HepG2 (cell line): ENCODE data around the gene EZH1. TPM values are rescaled to one million over a fixed set of nuclear protein-coding genes. Genes with fewer than 3 reads are reported as not detected.

Source experiments
- ATF7 ChIP-seq, 2 experiments: fragments of 450-650 bp in 1 of 2; sonication (generic) in 1 of 2; formaldehyde crosslinking in 1 of 2; IDR thresholded peaks; 2 replicates each; pipeline versions ENCODE4 v1.4.0 to v1.6.1; 2016 to 2020; ENCODE audit warnings: antibody characterized with exemption in 1 of 2, mild to moderate bottlenecking in 1 of 2, missing genetic modification reagents in 1 of 2
- ELF1 ChIP-seq: sonication (generic); formaldehyde crosslinking; IDR thresholded peaks from 2 replicates; pipeline ENCODE4 v1.4.0; 2020; ENCODE audit warnings: missing genetic modification reagents
- KAT2B ChIP-seq: fragments of 150-350 bp; IDR thresholded peaks from 2 replicates; pipeline ENCODE4 v1.6.1; 2014; ENCODE audit warnings: low read depth, low read length, borderline replicate concordance
- MIER3 ChIP-seq: IDR thresholded peaks from 2 replicates; pipeline ENCODE4 v1.6.1; 2016; ENCODE audit warnings: missing compliant biosample characterization, borderline replicate concordance
- ONECUT2 ChIP-seq: sonication (generic); formaldehyde crosslinking; IDR thresholded peaks from 2 replicates; pipeline ENCODE4 v1.4.0; 2020; ENCODE audit warnings: missing genetic modification reagents
- PAX8 ChIP-seq: sonication (generic); formaldehyde crosslinking; IDR thresholded peaks from 2 replicates; pipeline ENCODE4 v1.8.0; 2022; ENCODE audit warnings: mild to moderate bottlenecking, missing genetic modification reagents, borderline replicate concordance
- REPIN1 ChIP-seq: sonication (generic); formaldehyde crosslinking; IDR thresholded peaks from 2 replicates; pipeline ENCODE4 v1.8.0; 2022; ENCODE audit warnings: missing genetic modification reagents, low read depth, mild to moderate bottlenecking, borderline replicate concordance
- RFXANK ChIP-seq: IDR thresholded peaks from 2 replicates; pipeline ENCODE4 v1.6.1; 2016
- SNAPC4 ChIP-seq: sonication (generic); formaldehyde crosslinking; IDR thresholded peaks from 2 replicates; pipeline ENCODE4 v1.4.0; 2020; ENCODE audit warnings: mild to moderate bottlenecking, missing genetic modification reagents
- TERF1 ChIP-seq: sonication (generic); formaldehyde crosslinking; IDR thresholded peaks from 2 replicates; pipeline ENCODE4 v1.8.0; 2022; ENCODE audit warnings: mild to moderate bottlenecking, missing genetic modification reagents, moderate library complexity
- TFDP1 ChIP-seq: IDR thresholded peaks from 2 replicates; pipeline ENCODE4 v1.6.1; 2016; ENCODE audit warnings: missing compliant biosample characterization, missing genetic modification reagents, borderline replicate concordance
- ZBTB39 ChIP-seq: sonication (generic); formaldehyde crosslinking; IDR thresholded peaks from 2 replicates; pipeline ENCODE4 v1.5.0; 2020; ENCODE audit warnings: missing genetic modification reagents
- ZFP82 ChIP-seq: sonication (generic); formaldehyde crosslinking; IDR thresholded peaks from 2 replicates; pipeline ENCODE4 v1.5.1; 2020; ENCODE audit warnings: mild to moderate bottlenecking, missing genetic modification reagents, borderline replicate concordance
- ZNF317 ChIP-seq: sonication (generic); formaldehyde crosslinking; IDR thresholded peaks from 2 replicates; pipeline ENCODE4 v1.5.0; 2020; ENCODE audit warnings: mild to moderate bottlenecking, missing genetic modification reagents
- ZNF350 ChIP-seq: sonication (generic); formaldehyde crosslinking; IDR thresholded peaks from 2 replicates; pipeline ENCODE4 v1.4.0; 2020; ENCODE audit warnings: mild to moderate bottlenecking, low read depth, missing genetic modification reagents, borderline replicate concordance
- ZNF468 ChIP-seq: sonication (generic); formaldehyde crosslinking; IDR thresholded peaks from 2 replicates; pipeline ENCODE4 v1.8.0; 2022; ENCODE audit warnings: mild to moderate bottlenecking, moderate library complexity, missing genetic modification reagents
- ZNF619 ChIP-seq: sonication (generic); formaldehyde crosslinking; IDR thresholded peaks from 2 replicates; pipeline ENCODE4 v1.4.0; 2020; ENCODE audit warnings: mild to moderate bottlenecking, missing genetic modification reagents
- polyA plus RNA-seq, 8 experiments: library from polyadenylated mRNA; depleted of rRNA in 3 of 8; stranded (reverse) in 7 of 8; unstranded in 1 of 8; fragments of >200 nt; fragmentation: Illumina TruSeq in 4 of 8; extraction: Trizol in 4 of 8; gene quantifications; 2 replicates each; pipeline versions ENCODE4 v1.2.1 to v1.2.3, GENCODE V29; 2011 to 2016; ENCODE audit warnings: low read depth in 4 of 8, missing spikeins in 1 of 8, mixed read lengths in 1 of 8; ENCODE audit not compliant: insufficient read depth in 1 of 8
- total RNA-seq, 5 experiments: library from RNA; depleted of rRNA; stranded (reverse); fragments of >200 nt; fragmentation: Illumina TruSeq; extraction: Trizol; gene quantifications; 2 replicates each; pipeline ENCODE4 v1.2.3, GENCODE V29; 2016; ENCODE audit warnings: low read depth in 1 of 5

EZH1 gene
- total and polyA plus RNA-seq, 2 of the 13 experiments (the other 11 are each of a cell fraction or from before 2014, with no cell fraction given), result 11.6 to 24.0 TPM

- TF ChIP-seq TERF1 (no peak), ATF7 (IDR thresholded peaks at IDR 0.05) (no peak), ATF7 (CRISPR knock-in tag; IDR thresholded peaks at IDR 0.05) (no peak), REPIN1 (peak; percentile 5; the same call in 1 of the 2 replicates), ZNF468 (CRISPR knock-in tag) (peak; percentile 57; the same call in 1 of the 2 replicates), ONECUT2 (peak; percentile 86), ZNF619 (CRISPR knock-in tag) (no peak), KAT2B (no peak), ELF1 (CRISPR knock-in tag) (peak; percentile 58; the same call in 1 of the 2 replicates), ZNF350 (peak; percentile 56; the same call in 1 of the 2 replicates), SNAPC4 (CRISPR knock-in tag) (no peak), ZFP82 (no peak), ZBTB39 (CRISPR knock-in tag) (no peak), PAX8 (CRISPR knock-in tag) (no peak), RFXANK (no peak; the same call in 1 of the 2 replicates), MIER3 (0 out of 2 replicates have a peak, but pooled peaks have one; percentile 17), ZNF317 (CRISPR knock-in tag) (no peak), TFDP1 (CRISPR knock-in tag) (peak; percentile 70)
These were observed 66.7 kb downstream of the EZH1 start (continued) for GRCh38 chr17:42677921-42678781.
